Activated CD4-positive, CD25-positive, alpha-beta regulatory T cell treated with anti-CD3 and anti-CD28 coated beads, Interleukin-2, amount 50 U/mL, for 16 hours (primary cell): ENCODE results near the gene ZIC4.

Experiments
- DNase-seq: peaks from one replicate; pipeline ENCODE4 v3.0.0-alpha.2; 2020; ENCODE audit warnings: low read depth, low spot score

Gene ZIC4

DNA sequence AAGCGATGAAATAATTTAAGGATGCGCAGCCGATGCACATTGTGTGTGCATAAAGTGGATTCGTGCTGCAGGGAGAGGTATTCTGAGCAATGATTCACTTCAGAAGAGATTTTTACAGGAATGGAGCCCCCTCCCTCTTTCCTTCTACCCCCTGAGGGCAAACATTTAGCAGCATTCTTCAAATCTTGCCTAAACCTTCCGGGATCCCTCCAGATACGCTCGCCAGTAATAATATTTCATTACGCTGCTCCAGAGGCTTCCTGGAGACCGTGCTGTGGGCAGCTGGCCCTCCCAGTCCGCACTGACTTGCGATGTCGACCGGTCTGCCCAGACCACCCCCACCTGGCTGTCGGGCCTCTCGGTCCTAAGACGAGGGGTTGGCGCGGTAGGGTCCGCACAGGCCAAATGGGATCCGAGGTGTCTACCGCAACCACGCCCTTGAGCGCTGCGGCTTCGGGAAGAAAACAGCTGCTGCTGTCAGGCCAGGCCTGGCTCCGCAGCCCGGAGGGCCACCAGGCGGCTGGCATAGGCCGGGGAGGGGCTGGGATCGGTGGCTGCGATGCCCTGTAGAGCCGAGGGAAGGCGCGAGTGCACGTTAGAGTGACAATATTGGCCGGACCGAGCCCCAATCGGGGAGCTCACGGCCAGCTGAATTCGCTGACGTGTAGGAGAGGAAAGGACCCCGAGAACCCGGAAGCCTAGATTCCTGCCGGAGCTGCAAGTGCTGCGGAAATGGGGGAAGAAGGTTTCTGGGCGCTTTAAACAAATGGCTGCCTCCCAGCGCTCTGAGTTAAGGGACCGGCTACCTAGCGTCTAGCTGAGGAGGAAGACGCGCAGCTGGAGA is 14.3 kb downstream of the ZIC4 start:
- DNase-seq: no peak

DNA sequence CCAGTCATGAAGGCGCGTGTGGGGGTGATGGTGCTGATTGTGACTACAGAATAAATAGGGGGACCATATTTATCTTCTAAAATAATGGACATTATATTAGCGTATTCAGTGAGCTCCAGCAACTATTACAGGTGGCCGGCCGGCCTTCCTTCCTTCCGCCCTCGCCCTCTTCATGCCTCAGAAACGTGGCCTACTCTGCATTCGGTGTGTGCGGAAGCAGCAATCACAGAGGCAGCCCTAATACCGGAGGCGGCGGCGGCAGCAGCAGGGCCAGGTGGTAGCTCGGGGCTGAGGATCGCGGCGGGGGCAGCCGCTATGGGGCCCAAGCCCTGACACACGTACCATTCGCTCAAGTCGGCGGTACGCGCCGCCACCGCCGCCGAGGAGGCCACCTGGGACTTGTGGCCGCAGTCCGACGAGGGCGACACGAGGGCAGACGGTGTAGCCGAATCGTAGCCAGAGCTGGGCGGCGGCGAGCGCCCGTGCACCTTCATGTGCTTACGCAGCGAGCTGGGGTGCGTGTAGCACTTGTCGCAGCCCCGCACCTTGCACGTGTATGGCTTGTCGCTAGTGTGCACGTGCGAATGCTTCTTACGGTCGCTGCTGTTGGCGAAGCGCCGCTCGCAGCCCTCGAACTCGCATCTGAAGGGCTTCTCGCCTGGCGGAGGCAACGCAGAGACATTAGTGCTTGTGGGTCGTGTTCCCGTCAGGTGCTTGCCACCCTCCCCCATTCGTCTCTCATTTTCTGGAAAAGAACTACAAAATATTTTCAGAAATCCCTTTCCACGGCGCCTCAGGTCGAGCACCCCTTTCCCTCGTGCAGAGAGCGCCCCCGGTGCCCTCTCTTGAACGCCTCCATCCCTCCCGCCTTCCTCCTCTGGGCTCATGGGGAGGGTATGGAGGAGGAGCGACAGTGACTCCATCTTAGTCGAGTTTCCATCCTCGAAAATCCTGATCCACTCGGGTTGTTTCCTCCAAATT is 15.5 kb downstream of the ZIC4 start:
- DNase-seq: no peak

DNA sequence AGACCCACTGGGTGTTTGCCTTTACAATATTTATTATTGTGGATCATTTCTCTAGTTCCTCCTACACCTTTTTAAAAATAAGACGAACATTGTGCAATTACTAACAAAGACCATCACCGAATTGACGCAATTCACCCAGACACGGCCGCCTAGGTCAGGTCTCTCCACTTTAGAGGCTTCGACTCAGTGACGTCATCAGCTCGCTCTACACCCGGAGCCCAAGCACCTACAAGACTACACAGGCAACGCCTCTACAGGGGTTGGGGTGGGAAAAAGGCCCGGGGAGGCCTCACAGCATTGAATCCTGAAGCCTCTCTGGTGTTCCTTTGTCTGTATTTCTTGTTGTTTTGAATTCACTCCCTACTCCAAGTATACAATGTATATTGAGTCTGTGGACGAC is 16.6 kb downstream of the ZIC4 start:
- no peak for DNase-seq

DNA sequence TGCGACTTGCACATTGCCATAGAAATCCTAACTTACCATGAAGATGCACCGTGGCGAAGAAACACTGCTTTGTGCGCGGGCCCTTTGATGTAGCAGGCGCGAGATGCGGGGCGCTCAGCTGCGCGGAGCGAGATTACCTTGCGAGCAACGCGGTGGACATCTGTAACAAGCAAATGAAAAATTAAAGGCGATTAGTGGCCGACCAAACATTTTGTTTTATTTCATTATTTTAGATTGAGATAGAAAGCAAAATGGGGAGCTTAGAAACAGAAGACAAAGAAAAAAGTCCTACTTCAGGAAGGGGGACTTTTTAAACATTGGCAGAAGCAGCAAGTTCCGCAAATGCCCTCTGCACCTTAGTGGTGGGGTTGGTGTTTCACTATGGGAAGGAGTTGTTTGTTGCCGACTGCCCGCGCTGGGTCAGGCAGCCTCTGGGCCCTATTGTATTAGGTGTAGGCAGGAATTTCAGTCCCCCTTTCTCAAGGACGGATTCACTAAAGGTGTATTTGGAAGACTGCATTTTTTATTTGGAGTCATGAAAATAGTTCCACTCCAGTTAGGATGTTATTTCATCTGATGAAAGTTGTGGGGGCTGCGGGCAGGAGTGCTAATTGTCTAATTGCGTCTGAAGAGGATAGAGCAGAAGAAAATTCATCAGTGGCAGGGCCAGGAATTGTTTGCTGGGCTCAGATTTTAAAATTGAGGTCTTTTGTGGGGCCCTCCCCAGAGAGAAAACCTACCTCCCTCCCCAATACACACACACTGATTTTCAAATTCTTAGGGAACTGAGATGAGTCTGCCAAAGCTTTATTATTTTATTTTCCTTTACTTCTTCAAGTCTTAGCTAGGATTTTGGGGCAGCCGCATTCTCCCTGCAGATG is 17.4 kb downstream of the ZIC4 start:
- DNase-seq: no peak

DNA sequence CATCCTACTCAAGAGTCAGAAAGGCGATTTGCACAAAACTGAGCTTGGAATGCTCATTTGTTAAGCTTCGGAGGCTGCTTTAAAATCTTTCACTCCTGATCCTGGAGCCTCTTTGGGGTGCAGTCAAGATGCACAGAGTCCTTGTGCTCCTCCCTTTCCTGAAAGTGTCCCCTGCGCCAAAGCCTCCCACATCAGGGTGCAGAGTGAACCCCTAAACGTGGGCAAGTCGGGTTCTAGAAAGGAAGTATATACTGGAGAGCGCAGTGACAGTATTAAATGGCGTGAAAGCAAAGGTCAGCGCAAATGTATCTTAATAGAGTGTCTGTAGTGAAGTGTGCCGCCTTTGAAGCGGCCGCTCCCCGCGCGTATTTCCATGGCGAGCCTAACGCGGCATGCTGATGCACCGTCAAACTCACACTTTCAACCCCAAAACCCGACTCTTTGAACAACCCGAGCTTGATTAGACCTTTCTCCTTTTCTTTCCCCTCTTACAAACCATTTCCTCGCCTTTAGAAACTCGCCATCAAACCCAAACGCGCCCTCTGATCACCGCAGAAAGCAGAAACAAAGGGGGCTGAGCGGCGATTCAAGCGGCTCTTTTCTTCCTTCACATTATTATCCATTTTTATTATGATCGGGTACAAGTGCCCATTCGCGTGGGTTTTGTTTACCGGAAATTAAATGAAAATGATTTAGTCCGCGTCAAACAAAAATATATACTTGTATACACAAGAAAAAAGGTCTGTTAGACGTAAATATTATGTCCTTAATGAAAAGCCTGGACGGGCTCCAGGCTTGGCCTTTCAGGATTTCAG is 18.3 kb downstream of the ZIC4 start:
- no peak for DNase-seq

DNA sequence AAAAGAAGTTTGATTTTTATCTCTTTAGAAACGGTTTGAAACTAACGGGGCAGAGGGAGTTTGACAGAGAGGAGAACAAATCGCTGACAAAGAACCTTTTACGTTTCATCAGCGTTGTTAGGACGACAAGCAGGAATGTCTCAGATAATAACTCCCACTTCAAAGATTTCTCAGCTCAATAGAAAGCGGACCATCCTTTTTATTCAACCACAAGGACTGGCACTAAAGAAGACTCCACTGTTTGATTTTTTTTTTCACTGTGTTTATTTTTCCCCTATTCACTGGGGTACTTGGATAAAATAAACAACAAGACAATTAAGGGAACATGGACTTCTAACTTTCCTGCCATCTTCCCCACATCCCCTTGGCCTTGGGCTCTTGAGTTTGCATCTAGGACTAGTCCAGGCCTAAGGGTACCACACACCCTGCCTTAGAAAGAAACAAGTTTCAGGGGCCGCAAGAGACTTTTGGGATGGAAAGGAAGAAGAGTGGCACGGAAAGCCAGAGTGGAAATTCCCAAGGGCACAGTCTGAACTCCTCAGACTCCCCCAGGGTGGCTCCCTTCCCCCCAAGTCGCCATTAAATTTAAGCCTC is 19.0 kb downstream of the ZIC4 start:
- DNase-seq: no peak

DNA sequence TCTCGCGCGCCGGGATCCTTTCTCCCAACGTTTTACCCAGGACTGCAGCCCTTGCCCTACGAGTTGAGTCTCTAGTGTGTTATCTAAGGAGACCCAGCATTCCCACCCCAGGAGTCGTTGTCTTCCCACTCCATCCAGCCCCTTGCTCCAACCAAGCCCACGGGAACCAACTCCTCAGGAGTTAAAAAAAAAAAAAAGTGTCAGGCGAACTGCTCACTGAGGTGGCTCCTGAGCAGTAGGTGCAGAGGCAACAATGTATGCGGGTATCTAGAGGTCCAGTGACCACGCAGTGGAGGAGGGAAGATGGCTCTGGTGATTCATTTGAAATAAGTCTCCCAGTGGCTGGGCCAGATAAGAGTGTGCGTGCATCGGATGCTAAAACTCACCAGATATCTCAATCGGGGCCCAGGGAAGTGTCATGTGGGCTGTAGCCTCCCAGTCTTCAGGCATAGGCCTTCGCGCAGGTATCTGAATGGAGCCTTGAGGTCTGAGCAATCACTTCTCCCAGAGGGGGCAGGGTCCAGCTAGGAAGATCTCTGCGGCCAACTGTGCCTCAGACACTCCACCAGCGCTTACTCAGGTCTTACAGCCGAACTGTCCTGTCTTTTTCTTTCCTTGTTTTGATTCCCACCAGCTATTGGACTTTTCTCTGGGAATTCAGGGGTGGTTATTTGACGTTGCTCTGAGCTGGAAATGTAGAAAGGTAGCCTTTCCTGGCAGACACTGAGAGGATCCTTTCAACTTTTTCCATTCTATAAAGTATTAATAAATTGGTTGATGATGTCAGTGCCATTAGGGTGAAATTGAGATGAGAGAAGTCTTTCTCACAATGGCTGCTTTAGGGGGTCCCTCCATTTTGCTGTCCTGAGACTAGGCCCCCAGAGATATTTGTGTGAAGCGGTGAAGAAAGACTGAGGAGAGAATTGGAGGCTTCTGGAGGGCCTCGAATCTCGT is 21.0 kb downstream of the ZIC4 start:
- no peak for DNase-seq

DNA sequence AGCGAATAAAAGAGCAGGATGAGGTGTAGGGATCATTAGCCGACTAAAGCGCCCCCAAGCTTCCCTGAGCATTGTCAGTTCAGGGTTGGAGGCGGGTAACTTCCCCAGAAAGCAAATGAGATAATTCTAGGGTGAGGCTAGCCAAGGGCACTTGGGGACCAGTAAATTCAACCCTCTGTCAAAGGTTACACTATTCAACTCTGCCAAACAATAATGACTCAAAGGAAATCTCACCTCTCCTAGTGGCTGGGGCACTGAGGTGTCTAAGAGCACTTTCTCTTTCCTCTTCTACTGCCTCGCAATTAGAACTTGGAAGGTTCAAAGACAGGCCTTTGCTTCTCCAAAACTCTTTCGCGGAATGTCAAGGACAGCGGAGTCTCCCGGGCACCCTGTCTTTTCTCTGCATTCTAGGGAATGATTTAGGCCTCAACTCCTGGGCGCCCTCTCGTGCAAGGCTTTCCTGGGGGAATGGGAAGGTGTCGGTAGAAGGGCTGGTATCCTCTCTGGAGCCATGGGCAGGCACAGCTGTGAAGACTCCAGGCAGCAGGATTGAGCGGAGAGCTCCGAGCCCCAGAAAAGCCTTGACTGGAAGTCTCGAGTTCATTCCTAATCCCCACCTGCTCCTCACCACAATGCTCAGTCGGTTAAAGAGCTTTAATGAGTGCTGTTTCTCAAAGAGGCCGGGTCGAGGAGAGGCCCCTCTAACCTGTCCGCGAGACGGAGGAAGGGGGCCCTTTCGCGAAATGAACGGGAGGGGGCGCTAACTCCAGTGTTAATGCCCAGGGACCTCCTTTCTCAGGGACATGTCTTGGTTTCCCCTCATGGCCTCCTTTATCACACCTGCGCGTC is 21.9 kb downstream of the ZIC4 start:
- no peak for DNase-seq

DNA sequence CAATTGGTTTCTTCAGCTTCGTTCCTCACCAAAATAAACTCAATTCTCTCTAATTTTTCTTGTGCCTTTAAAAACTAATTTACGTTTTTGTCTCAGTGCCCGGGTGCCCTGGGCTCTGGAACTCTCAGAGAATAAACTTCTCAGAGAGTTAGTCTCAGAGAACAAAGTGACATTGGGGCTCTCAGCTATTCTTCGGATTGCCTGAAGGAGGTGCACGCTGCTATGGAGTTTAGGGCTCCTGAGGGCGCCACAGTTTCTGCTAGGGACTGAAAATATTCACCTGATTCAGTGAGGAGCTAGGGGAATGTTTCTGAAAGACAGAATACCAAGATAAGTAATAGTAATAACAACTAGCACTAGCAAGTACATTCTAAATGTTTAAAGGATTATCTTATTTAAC is 22.7 kb downstream of the ZIC4 start:
- no peak for DNase-seq

DNA sequence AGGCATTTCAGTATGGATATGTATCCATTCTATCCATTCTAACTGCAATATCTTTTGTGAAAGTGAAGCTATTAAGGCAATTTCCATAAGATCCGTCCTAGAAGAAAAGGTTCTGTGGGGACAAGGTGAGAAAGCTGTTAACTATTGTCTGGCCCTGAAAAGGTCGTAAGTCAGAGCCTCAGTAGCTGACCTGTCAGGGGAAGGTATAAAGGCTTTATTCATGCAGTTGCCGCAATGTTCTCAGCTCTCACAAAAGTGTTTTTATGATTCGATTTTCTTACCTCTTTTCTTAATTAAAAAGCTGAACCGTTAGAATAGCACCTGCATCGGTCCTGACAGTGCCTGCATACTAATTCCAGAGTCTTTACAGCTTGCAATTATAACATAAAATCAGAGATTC is 24.7 kb downstream of the ZIC4 start:
- DNase-seq: no peak

DNA sequence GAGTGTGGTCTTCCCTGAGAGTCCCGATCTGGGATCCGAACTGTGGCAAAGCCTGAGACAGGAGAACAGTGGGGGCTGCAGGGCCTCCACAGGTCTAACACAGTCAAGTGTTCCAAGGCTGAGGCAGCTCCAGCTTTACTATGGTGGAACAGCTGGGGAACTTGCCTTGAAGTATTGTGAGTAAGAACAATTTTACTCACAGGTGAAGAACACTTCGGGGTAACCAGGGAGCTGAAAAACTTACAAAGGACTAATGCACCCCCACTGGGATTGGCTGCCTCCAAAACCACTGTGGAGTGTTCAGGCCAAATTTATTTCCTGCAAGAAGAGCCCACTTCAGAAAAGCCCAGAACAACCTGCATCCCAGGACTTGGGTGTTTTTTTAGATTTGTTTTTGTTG is 25.4 kb downstream of the ZIC4 start:
- DNase-seq: no peak

DNA sequence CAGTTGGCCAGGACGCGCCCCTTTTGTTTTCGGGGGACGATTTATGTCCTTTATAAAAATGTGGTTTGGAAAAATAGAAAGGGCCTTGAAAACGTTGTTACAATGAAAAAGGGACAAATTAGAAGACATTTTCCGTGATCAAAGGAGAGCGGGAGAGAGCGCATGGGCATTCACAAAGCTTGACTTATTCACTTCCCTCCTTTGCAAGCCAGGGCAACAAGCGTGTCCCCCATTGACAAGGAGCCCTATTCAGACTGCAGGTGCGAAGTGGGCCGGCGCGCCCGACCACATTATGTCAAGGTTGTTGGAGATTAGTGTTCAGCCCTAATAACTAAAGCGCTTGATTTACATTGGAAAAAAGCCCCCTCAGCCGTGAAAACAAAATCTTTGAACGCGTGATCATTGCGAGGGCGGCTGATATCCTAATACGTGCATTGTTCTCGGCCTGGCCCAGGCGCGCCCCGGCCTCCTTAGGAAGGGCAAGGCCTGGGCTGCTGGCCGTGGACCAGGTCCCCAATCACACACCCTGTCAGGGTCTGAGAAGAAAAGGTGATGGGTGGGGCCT is 25.9 kb downstream of the ZIC4 start:
- no peak for DNase-seq

DNA sequence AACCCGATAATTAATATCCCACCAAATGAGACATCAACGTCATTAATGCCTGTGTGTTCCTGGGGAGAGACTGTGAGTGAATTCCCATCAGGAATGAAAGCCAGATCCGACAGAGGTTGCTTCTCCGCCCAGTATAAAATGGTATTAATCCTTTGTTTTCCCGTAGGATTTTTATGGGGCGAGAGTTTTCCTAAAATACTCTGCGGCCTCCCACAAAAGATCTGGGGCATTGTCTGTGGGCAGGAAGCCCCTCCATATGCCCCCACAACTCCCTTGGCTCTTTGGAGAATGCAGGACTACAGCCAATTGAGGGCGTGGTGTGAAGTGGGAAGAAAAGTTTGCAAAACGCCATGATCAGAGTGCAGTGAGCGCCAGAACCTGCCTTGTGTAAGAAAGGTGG is 26.7 kb downstream of the ZIC4 start:
- DNase-seq: no peak

DNA sequence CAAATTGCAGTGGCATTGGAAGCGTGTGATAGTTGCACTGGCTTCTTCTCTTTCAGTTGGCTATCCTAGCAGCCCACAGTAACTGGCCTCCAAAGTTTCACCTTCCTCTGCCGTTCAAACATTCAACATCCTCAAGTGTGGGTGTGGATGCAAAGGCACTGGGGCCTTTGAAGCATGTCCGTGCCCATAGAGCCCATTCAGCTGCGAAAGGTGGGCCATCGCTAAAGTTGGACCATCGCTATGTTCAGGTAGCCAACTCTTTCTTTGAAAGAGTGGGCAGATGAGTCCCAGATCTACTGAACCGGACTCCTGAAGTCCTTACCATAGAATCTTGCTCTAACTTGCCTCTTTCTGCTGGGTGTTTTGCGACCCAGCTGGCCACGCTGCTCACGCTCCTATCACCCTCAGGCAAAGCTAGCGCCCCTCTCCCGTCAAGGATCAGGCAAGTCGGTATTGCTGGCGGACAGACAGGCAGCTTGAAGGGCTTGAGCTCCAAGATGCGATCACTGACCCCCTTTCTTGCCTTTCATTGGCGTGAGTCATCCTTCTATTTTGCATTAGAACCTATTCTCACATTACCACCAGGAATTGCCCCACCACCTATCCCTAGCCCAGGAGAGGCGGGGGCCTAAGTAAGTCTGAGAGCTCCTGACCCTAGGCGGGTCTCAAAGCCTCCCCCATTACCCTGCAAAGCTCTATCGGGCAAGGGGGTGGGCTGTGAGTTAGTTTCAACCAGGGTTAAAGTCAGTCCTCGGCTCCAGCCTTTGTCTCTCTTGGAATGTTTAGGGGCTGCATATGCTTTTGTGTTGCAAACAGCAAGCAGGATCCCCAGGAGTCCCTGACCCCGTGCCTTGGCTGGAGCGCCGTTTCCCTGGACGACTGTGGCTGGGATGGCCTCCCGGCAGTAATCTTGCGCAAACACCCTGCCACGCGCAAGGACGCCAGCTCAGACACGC is 28.7 kb downstream of the ZIC4 start:
- no peak for DNase-seq

DNA sequence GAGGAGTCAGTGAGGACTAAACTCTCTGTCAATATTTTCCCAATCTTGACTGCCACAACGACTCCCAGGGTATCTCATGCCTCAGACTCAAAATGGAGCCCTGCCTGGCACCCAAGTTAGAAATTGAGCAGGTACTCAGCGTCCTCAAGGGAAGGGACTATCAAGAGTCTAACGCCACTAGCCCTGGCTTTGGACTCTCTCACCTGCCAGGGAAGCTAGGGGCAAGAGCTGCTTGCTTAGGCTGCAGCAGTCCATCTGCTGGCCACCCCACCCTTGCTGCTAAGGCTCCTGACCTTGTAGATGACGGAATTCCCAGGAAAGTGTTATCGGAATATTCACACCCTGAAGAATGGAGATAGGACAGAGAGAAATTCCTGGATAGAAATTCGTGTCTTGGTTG is 33.0 kb downstream of the ZIC4 start:
- no peak for DNase-seq

DNA sequence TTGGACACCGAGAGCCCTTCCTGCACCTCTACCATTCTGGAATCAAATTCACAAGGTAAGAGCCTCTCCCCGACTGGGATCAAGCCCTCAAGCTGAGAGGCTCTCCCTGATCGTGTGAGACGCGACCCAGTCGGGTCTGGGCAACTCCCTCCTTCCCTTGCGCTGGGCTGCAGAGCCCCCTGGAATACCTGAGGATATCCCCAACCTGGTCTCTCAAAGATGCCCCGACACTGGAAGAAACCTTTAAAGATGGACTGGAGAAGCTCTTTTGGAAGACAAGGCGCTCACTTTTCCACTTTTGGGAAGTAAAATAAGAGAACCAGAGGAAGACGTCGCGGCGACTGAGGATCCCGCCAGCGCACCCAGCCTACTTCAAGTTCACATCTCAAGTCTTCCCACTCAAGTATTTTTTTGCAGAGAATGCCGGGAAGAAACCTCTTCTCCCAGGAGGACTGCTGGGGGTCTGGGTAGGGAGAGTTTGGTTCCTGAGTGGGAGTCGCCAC is 33.8 kb downstream of the ZIC4 start:
- no peak for DNase-seq
